Measurements from ENCODE around the gene TCTA.

DNA sequence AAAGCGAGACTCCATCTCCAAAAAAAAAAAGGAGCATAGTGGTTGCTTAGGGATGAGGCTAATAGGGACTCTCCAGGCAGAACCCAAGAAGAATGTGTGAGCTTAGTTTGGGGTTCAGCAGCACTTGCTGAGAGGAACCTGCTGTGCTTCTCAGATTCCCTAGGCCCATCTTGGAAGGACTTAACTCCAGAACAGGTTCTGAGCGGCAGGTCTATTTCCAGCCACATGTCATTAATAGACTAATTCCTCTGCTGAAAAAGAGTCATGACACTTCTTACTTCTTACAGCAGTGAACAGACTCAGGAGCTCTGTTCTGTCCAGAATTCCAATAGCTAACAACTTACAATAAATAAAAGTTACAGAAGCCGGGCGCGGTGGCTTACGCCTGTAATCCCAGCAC lies 22.9 kb upstream of the TCTA start:
- TF ChIP-seq, protein P1, sequence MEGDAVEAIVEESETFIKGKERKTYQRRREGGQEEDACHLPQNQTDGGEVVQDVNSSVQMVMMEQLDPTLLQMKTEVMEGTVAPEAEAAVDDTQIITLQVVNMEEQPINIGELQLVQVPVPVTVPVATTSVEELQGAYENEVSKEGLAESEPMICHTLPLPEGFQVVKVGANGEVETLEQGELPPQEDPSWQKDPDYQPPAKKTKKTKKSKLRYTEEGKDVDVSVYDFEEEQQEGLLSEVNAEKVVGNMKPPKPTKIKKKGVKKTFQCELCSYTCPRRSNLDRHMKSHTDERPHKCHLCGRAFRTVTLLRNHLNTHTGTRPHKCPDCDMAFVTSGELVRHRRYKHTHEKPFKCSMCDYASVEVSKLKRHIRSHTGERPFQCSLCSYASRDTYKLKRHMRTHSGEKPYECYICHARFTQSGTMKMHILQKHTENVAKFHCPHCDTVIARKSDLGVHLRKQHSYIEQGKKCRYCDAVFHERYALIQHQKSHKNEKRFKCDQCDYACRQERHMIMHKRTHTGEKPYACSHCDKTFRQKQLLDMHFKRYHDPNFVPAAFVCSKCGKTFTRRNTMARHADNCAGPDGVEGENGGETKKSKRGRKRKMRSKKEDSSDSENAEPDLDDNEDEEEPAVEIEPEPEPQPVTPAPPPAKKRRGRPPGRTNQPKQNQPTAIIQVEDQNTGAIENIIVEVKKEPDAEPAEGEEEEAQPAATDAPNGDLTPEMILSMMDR (IDR thresholded peaks at IDR 0.05), result no peak
- no peak for TF ChIP-seq POLR2A (IDR thresholded peaks at IDR 0.05)

Measured in heart left ventricle (tissue), 13 donors.